ENCODE data around the gene S100A13.

DNA sequence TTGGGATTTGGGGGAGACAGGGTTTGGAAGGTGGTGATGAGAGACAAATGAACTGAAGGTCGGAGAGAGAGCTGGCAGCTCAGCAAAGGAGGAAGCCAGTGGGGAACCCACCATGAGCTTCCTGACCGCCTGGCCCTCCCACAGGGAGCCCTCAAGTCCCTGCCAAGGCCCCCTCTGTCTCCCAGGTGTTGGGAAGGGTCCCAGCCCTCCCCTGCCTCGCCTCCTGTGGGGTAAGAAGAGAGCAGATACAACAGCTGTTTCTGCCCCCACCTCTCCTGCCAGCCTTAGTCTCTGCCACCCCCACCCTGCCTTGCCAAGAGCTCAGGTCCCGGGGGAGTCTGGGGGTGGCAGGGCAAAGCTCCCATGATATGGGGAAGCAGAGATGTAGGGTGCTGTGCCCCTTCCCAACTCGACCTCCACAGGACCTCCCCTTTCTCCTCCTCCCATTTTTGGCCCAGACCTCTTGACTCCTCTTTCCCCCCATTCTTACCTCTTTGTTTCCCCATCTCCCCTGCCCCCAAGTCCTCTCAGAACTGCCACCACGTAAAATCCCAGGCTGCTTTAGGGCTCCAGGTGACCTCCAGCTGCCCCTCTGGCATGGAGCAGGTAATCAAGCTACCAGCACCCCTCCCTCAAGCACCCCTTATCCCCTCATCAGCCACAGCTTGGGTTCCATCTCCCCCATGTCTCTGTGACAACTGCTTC, 1.5 kb upstream of the S100A13 start:
- TF ChIP-seq, protein P1, sequence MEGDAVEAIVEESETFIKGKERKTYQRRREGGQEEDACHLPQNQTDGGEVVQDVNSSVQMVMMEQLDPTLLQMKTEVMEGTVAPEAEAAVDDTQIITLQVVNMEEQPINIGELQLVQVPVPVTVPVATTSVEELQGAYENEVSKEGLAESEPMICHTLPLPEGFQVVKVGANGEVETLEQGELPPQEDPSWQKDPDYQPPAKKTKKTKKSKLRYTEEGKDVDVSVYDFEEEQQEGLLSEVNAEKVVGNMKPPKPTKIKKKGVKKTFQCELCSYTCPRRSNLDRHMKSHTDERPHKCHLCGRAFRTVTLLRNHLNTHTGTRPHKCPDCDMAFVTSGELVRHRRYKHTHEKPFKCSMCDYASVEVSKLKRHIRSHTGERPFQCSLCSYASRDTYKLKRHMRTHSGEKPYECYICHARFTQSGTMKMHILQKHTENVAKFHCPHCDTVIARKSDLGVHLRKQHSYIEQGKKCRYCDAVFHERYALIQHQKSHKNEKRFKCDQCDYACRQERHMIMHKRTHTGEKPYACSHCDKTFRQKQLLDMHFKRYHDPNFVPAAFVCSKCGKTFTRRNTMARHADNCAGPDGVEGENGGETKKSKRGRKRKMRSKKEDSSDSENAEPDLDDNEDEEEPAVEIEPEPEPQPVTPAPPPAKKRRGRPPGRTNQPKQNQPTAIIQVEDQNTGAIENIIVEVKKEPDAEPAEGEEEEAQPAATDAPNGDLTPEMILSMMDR (IDR thresholded peaks at IDR 0.05; ENCODE audit: insufficient read depth, low read length, poor library complexity, severe bottlenecking): no peak
- TF ChIP-seq EZH2phosphoT487 (conservative IDR thresholded peaks at IDR 0.05; ENCODE audit: low read length): no peak
